ENCODE measurements around the gene STUB1.

Gene STUB1

DNA sequence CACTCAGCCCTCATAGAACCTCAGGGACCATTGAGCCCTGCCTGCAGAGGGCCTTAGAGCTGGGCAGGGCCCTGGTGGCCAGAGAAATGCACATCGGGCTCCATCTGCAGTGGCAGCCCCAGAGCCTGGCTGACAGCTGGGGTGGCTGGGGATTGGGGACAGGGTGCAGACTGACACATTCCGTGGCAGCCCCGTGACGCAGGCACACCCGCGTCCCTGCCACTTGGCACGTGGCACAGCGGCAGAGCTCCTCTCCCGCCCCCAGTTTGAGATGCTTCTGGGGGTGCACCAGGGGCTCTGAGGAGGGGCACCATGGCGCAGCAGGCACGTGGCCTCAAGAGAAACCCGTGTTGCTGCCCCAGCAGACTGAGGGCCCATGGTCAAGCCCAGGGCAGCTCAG is 23.2 kb downstream of the STUB1 start:
- TF ChIP-seq CREB5 (CRISPR knock-in tag; IDR thresholded peaks at IDR 0.05; ENCODE audit: low read depth) (no peak), ZFP3 (CRISPR knock-in tag; IDR thresholded peaks at IDR 0.05) (no peak)
- TF ChIP-seq, protein P1, sequence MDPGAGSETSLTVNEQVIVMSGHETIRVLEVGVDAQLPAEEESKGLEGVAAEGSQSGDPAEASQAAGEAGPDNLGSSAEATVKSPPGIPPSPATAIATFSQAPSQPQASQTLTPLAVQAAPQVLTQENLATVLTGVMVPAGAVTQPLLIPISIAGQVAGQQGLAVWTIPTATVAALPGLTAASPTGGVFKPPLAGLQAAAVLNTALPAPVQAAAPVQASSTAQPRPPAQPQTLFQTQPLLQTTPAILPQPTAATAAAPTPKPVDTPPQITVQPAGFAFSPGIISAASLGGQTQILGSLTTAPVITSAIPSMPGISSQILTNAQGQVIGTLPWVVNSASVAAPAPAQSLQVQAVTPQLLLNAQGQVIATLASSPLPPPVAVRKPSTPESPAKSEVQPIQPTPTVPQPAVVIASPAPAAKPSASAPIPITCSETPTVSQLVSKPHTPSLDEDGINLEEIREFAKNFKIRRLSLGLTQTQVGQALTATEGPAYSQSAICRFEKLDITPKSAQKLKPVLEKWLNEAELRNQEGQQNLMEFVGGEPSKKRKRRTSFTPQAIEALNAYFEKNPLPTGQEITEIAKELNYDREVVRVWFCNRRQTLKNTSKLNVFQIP (CRISPR knock-in tag; IDR thresholded peaks at IDR 0.05; ENCODE audit: borderline replicate concordance, low read depth): no peak
- ATAC-seq: no peak

DNA sequence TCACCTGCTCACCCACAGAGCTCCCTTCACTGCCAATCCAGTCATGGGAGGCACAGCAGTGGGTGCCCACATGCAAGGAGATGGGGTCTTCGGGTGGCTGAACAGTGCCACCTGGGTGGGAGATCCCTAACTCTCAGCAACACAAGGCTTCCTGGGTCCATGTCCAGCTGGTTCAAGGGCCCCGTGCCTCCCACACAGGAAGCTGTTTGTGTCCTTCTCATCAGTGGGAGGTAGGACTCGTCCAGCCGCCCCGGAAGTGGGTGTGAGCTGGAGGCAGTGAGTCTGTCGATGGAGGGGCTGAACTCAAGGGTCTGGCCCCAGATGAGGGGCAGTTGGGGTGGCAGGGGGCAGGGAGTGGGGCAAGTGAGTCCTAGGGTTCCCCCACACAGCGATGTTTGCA is 23.8 kb downstream of the STUB1 start:
- no peak for TF ChIP-seq PPARA (CRISPR knock-in tag; IDR thresholded peaks at IDR 0.05; ENCODE audit: borderline replicate concordance)
- TF ChIP-seq RARB (CRISPR knock-in tag; IDR thresholded peaks at IDR 0.05): no peak
- TF ChIP-seq PATZ1 (CRISPR knock-in tag; IDR thresholded peaks at IDR 0.05; ENCODE audit: borderline replicate concordance): no peak
- TF ChIP-seq CSDC2 (CRISPR knock-in tag; IDR thresholded peaks at IDR 0.05): no peak
- TF ChIP-seq, protein P2, sequence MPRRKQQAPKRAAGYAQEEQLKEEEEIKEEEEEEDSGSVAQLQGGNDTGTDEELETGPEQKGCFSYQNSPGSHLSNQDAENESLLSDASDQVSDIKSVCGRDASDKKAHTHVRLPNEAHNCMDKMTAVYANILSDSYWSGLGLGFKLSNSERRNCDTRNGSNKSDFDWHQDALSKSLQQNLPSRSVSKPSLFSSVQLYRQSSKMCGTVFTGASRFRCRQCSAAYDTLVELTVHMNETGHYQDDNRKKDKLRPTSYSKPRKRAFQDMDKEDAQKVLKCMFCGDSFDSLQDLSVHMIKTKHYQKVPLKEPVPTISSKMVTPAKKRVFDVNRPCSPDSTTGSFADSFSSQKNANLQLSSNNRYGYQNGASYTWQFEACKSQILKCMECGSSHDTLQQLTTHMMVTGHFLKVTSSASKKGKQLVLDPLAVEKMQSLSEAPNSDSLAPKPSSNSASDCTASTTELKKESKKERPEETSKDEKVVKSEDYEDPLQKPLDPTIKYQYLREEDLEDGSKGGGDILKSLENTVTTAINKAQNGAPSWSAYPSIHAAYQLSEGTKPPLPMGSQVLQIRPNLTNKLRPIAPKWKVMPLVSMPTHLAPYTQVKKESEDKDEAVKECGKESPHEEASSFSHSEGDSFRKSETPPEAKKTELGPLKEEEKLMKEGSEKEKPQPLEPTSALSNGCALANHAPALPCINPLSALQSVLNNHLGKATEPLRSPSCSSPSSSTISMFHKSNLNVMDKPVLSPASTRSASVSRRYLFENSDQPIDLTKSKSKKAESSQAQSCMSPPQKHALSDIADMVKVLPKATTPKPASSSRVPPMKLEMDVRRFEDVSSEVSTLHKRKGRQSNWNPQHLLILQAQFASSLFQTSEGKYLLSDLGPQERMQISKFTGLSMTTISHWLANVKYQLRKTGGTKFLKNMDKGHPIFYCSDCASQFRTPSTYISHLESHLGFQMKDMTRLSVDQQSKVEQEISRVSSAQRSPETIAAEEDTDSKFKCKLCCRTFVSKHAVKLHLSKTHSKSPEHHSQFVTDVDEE (CRISPR knock-in tag; IDR thresholded peaks at IDR 0.05): no peak
- TF ChIP-seq ZFP3 (CRISPR knock-in tag; IDR thresholded peaks at IDR 0.05): no peak
- TF ChIP-seq SNAI2 (CRISPR knock-in tag; IDR thresholded peaks at IDR 0.05): no peak
- no peak for TF ChIP-seq TOX (CRISPR knock-in tag; IDR thresholded peaks at IDR 0.05; ENCODE audit: borderline replicate concordance)
- no peak for TF ChIP-seq OSR1 (CRISPR knock-in tag; IDR thresholded peaks at IDR 0.05)
- TF ChIP-seq, protein P3, sequence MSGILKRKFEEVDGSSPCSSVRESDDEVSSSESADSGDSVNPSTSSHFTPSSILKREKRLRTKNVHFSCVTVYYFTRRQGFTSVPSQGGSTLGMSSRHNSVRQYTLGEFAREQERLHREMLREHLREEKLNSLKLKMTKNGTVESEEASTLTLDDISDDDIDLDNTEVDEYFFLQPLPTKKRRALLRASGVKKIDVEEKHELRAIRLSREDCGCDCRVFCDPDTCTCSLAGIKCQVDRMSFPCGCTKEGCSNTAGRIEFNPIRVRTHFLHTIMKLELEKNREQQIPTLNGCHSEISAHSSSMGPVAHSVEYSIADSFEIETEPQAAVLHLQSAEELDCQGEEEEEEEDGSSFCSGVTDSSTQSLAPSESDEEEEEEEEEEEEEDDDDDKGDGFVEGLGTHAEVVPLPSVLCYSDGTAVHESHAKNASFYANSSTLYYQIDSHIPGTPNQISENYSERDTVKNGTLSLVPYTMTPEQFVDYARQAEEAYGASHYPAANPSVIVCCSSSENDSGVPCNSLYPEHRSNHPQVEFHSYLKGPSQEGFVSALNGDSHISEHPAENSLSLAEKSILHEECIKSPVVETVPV (CRISPR knock-in tag; IDR thresholded peaks at IDR 0.05): no peak
- TF ChIP-seq CREB5 (CRISPR knock-in tag; IDR thresholded peaks at IDR 0.05; ENCODE audit: low read depth): no peak
- no peak for TF ChIP-seq ZNF565 (CRISPR knock-in tag; conservative IDR thresholded peaks at IDR 0.05; ENCODE audit: low read depth)
- TF ChIP-seq ISL1 (CRISPR knock-in tag; IDR thresholded peaks at IDR 0.05): no peak
- no peak for ATAC-seq

- TF ChIP-seq TCF4 (CRISPR knock-in tag; IDR thresholded peaks at IDR 0.05; ENCODE audit: borderline replicate concordance): no peak
- no peak for TF ChIP-seq RARB (CRISPR knock-in tag; IDR thresholded peaks at IDR 0.05)
- no peak for TF ChIP-seq ESRRG (CRISPR knock-in tag; IDR thresholded peaks at IDR 0.05)
- TF ChIP-seq, protein P3 (CRISPR knock-in tag; IDR thresholded peaks at IDR 0.05): no peak
- no peak for TF ChIP-seq PPARA (CRISPR knock-in tag; IDR thresholded peaks at IDR 0.05; ENCODE audit: borderline replicate concordance)
- no peak for TF ChIP-seq ZFP3 (CRISPR knock-in tag; IDR thresholded peaks at IDR 0.05)
- no peak for TF ChIP-seq ISL1 (CRISPR knock-in tag; IDR thresholded peaks at IDR 0.05)
- no peak for TF ChIP-seq BACH2 (CRISPR knock-in tag; IDR thresholded peaks at IDR 0.05; ENCODE audit: borderline replicate concordance)
- no peak for TF ChIP-seq ZNF8 (CRISPR knock-in tag; IDR thresholded peaks at IDR 0.05)
- TF ChIP-seq ARNTL (CRISPR knock-in tag; IDR thresholded peaks at IDR 0.05; ENCODE audit: borderline replicate concordance, low read depth): no peak
- peak; percentile 38 for ATAC-seq
These were observed 24.6 kb downstream of the STUB1 start for GRCh38 chr16:704552-705380.

Data from SK-N-SH treated with all-trans-retinoic acid at 6 μM for 48 hours (cell line).